GM21367 (cell line): ENCODE measurements around the gene CYP2A6.

Experiments used
- ATAC-seq: cut with Tn5 transposase; IDR thresholded peaks from one replicate; pipeline ENCODE4 v1.9.1; 2021; ENCODE audit not compliant: unreplicated experiment

CYP2A6 gene

GRCh38 chr19:40803857-40804782, 46.1 kb downstream of the CYP2A6 start:
- ATAC-seq = no peak

- no peak for ATAC-seq
Measured at GRCh38 chr19:40803170-40803856, 46.9 kb downstream of the CYP2A6 start.

- no peak for ATAC-seq
Measured at GRCh38 chr19:40802300-40803169, 47.7 kb downstream of the CYP2A6 start.

- no peak for ATAC-seq
Measured at GRCh38 chr19:40801426-40802299, 48.6 kb downstream of the CYP2A6 start.

GRCh38 chr19:40800997-40801377, 49.3 kb downstream of the CYP2A6 start:
- ATAC-seq = no peak

GRCh38 chr19:40800339-40800996, 49.8 kb downstream of the CYP2A6 start:
- ATAC-seq = no peak

- no peak for ATAC-seq
Measured at GRCh38 chr19:40799558-40800338, 50.5 kb downstream of the CYP2A6 start.

GRCh38 chr19:40798683-40799557, 51.3 kb downstream of the CYP2A6 start, which contains the start of gene EGLN2:
Gene EGLN2, plus strand, starts transcription at chr19:40799191. Its CDS starts 1,382 bp downstream, at chr19:40800573.
- peak; percentile 54 for ATAC-seq

GRCh38 chr19:40797963-40798682, 52.1 kb downstream of the CYP2A6 start:
- peak; percentile 23 for ATAC-seq

GRCh38 chr19:40797166-40797962, 52.9 kb downstream of the CYP2A6 start:
- ATAC-seq = no peak
